ENCODE measurements around the gene PALM3.

DNA sequence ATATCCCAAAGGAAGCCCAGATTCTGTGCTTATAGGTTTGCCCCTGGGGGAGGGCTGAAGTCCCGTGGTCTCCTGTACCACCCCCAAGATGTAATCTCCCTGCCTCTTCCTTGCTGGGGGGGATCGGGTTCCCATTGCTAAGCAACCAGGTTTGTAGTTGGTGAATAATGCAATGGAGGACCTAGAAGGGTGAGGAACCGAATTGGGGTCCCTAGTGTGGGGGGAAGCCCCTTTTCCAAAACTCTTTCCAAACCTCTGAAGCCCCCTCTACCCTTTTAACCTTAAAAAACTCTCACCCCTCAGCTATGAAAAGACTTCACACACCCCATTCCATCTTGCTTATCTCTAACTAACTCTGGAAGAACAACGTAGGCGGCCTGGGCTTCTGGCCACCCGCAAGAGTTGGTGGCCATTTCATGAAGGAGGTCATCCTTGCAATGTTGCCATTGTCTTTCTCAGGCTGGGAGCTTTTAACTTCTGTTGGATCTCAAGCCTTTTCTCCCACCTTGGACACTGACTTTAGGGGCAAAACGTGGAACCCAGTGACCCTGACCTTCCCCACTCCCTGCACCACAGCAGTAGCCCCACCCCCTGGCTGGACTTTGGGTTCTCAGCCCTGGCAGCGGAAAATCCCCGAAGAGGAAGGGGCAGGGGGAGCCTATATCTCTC, 661 bp downstream of the PALM3 start:
- no peak for TF ChIP-seq CTCF (conservative IDR thresholded peaks at IDR 0.05)
- TF ChIP-seq ZFX (IDR thresholded peaks at IDR 0.05): no peak

Data from C4-2B (cell line).